Suprapubic skin (tissue), 4 donors: ENCODE data around the gene ACTR1B.
"Not testable (repeated sequence)": the region's sequence is repeated elsewhere in the genome, so short reads cannot be mapped to it uniquely, and the experiment has no call there.

Experiments used
- POLR2A ChIP-seq, 2 donors: fragments of 450-650 bp; IDR thresholded peaks; one replicate each; pipeline ENCODE4 v1.6.1; 2017; ENCODE audit warnings: antibody characterized with exemption in 2 of 2, mild to moderate bottlenecking in 2 of 2, moderate library complexity in 2 of 2
- POLR2AphosphoS5 ChIP-seq, 3 donors: sonication (generic); formaldehyde crosslinking; IDR thresholded peaks; one replicate each; pipeline ENCODE4 v1.6.1; 2017; ENCODE audit warnings: antibody characterized with exemption in 3 of 3

DNA sequence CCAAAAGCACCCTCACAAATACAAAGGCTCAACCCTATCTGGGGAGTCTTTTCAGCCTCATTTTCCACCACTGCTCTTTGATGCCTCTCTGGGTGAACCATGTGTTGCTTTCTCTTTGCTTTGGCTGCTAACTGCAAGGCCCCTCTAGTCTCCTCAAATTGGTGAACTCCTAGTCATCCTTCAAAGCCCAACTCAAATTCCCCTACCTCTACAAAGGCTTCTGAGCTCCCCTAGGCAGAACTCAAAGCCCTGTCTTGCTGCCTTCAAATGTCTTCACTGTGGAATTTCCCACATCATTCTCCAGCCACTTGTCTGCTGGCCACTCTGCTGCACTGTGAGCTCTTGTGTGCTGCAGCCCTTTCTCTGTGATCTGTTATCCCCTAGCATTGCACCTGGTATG is 40.9 kb downstream of the ACTR1B start:
- TF ChIP-seq POLR2A, POLR2AphosphoS5 (IDR thresholded peaks at IDR 0.05): not testable (repeated sequence)
